Measurements from ENCODE around the gene TNFRSF19.

The TNFRSF19 gene

GRCh38 chr13:23695711-23696464 is 125.7 kb downstream of the TNFRSF19 start:
- ChIA-PET CTCF (no interaction called here), POLR2A (no interaction called here)
- H3K4me3 ChIP-seq (ENCODE audit: low read depth, low read length) = no peak overlapping the region
- TF ChIP-seq ZBTB10 (tag by site-specific recombination; IDR thresholded peaks at IDR 0.05) (no peak), ZNF112 (tag by site-specific recombination; IDR thresholded peaks at IDR 0.05) (no peak), ZNF404 (tag by site-specific recombination; IDR thresholded peaks at IDR 0.05) (no peak), ZNF670 (tag by site-specific recombination; IDR thresholded peaks at IDR 0.05; ENCODE audit: low read depth) (no peak), ZNF302 (tag by site-specific recombination; IDR thresholded peaks at IDR 0.05; ENCODE audit: low read depth) (no peak), PRDM10 (tag by site-specific recombination; IDR thresholded peaks at IDR 0.05) (no peak), KLF8 (tag by site-specific recombination; IDR thresholded peaks at IDR 0.05) (no peak), ZNF488 (tag by site-specific recombination; IDR thresholded peaks at IDR 0.05) (no peak), ZNF280D (tag by site-specific recombination; IDR thresholded peaks at IDR 0.05) (no peak), ZNF37A (tag by site-specific recombination; IDR thresholded peaks at IDR 0.05) (no peak), ZNF768 (tag by site-specific recombination; IDR thresholded peaks at IDR 0.05) (no peak), ZNF626 (tag by site-specific recombination; IDR thresholded peaks at IDR 0.05) (no peak), KLF1 (tag by site-specific recombination; IDR thresholded peaks at IDR 0.05) (no peak)
- no peaks in the 10 kb centered on the region for H3K4me1 ChIP-seq (ENCODE audit: control insufficient read depth, insufficient read depth, low read length)
- H3K9me3 ChIP-seq (ENCODE audit: control insufficient read depth, insufficient read depth, low read depth, low read length) = no peaks in the 10 kb centered on the region
- H3K27ac ChIP-seq (ENCODE audit: extremely low read depth, low read depth, low read length) = no peak overlapping the region
- no peaks in the 10 kb centered on the region for H3K36me3 ChIP-seq (ENCODE audit: control insufficient read depth in 2 of 2, insufficient read depth in 1 of 2, low read length in 2 of 2)

- H3K36me3 ChIP-seq (ENCODE audit: control insufficient read depth in 2 of 2, insufficient read depth in 1 of 2, low read length in 2 of 2) = no peaks in the 10 kb centered on the region
- H3K9me3 ChIP-seq (ENCODE audit: control insufficient read depth, insufficient read depth, low read depth, low read length) = no peaks in the 10 kb centered on the region
- POLR2A ChIA-PET = no interaction called here
- CTCF ChIA-PET = no interaction called here
- no peak for TF ChIP-seq SP7 (tag by site-specific recombination; IDR thresholded peaks at IDR 0.05)
- TF ChIP-seq ZFP37 (tag by site-specific recombination; IDR thresholded peaks at IDR 0.05) = no peak
- TF ChIP-seq HIC1 (tag by site-specific recombination; IDR thresholded peaks at IDR 0.05) = no peak
- no peak for TF ChIP-seq ZSCAN5A (tag by site-specific recombination; IDR thresholded peaks at IDR 0.05)
- TF ChIP-seq ZNF768 (tag by site-specific recombination; IDR thresholded peaks at IDR 0.05) = no peak
- no peak for TF ChIP-seq ZNF701 (tag by site-specific recombination; IDR thresholded peaks at IDR 0.05)
- TF ChIP-seq HOXC10 (CRISPR knock-in tag; IDR thresholded peaks at IDR 0.05) = no peak
- H3K4me1 ChIP-seq (ENCODE audit: control insufficient read depth, insufficient read depth, low read length) = no peaks in the 10 kb centered on the region
- no peak overlapping the region for H3K4me3 ChIP-seq (ENCODE audit: low read depth, low read length)
- no peak overlapping the region for H3K27ac ChIP-seq (ENCODE audit: extremely low read depth, low read depth, low read length)
These were observed 126.4 kb downstream of the TNFRSF19 start for GRCh38 chr13:23696610-23697009.

Data from HEK293 (cell line).